GM19328 (cell line): ENCODE results near the gene C15orf39.
"Not testable (repeated sequence)": the region's sequence is repeated elsewhere in the genome, so short reads cannot be mapped to it uniquely, and the experiment has no call there.

ENCODE experiments used
- ATAC-seq: cut with Tn5 transposase; IDR thresholded peaks from one replicate; pipeline ENCODE4 v1.9.1; 2021; ENCODE audit warnings: mild to moderate bottlenecking, moderate library complexity; ENCODE audit not compliant: unreplicated experiment

C15orf39 gene

GRCh38 chr15:75201616-75202250, at the start of gene C15orf39:
C15orf39 (plus strand) TSS chr15:75201882; CDS start chr15:75206049, 4,167 bp downstream.
- ATAC-seq, result peak; percentile 42

- no peak for ATAC-seq
Measured at GRCh38 chr15:75152382-75153079, 49.2 kb upstream of the C15orf39 start.

- no peak for ATAC-seq
Measured at GRCh38 chr15:75153087-75153486, 48.6 kb upstream of the C15orf39 start.

- ATAC-seq, result no peak
Measured at GRCh38 chr15:75153565-75154276, 48.0 kb upstream of the C15orf39 start.

GRCh38 chr15:75154461-75155062, 47.1 kb upstream of the C15orf39 start:
- no peak for ATAC-seq

GRCh38 chr15:75156326-75157215, 45.1 kb upstream of the C15orf39 start:
- ATAC-seq, result no peak

GRCh38 chr15:75158402-75158801, 43.3 kb upstream of the C15orf39 start:
- ATAC-seq, result no peak

GRCh38 chr15:75159244-75159643, 42.4 kb upstream of the C15orf39 start:
- no peak for ATAC-seq

GRCh38 chr15:75161106-75161916, 40.4 kb upstream of the C15orf39 start:
- ATAC-seq, result no peak

- ATAC-seq, result no peak
Measured at GRCh38 chr15:75161917-75162414, 39.7 kb upstream of the C15orf39 start.

- no peak for ATAC-seq
Measured at GRCh38 chr15:75163150-75163564, 38.5 kb upstream of the C15orf39 start.

GRCh38 chr15:75164625-75165350, 36.9 kb upstream of the C15orf39 start:
- ATAC-seq, result no peak

GRCh38 chr15:75166489-75167063, 35.1 kb upstream of the C15orf39 start:
- not testable (repeated sequence) for ATAC-seq

GRCh38 chr15:75167588-75168350, 33.9 kb upstream of the C15orf39 start:
- ATAC-seq, result no peak

GRCh38 chr15:75168374-75168773, 33.3 kb upstream of the C15orf39 start:
- ATAC-seq, result no peak

- no peak for ATAC-seq
Measured at GRCh38 chr15:75170203-75170602, 31.5 kb upstream of the C15orf39 start.

- no peak for ATAC-seq
Measured at GRCh38 chr15:75170711-75171341, 30.9 kb upstream of the C15orf39 start.
